ENCODE results near the gene CDH22.

CDH22 gene

DNA sequence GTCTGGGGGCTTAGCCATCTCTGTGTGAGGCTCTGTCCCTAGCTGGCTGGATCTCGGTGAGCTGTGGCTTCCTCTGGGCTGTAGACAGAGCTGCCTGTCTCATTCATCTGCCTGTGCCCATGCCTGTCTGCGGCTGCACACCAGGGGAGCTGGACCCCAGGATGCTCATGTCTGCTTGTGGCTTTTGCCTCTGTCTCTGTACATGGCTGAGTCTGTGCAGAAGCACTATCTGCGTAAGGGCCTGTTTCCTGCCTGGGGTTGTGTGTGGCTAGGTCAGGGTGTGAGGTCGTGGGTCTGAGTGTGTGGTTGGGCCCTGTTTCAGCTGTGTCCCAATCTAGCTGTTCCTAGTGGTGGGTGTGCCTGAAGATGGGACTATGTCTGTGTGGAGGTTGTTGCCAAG, 68.2 kb downstream of the CDH22 start:
- H3K4me3 ChIP-seq (ENCODE audit: low read length): no peak overlapping the region
- no peak for DNase-seq (ENCODE audit: low read depth)
- TF ChIP-seq, protein P1, sequence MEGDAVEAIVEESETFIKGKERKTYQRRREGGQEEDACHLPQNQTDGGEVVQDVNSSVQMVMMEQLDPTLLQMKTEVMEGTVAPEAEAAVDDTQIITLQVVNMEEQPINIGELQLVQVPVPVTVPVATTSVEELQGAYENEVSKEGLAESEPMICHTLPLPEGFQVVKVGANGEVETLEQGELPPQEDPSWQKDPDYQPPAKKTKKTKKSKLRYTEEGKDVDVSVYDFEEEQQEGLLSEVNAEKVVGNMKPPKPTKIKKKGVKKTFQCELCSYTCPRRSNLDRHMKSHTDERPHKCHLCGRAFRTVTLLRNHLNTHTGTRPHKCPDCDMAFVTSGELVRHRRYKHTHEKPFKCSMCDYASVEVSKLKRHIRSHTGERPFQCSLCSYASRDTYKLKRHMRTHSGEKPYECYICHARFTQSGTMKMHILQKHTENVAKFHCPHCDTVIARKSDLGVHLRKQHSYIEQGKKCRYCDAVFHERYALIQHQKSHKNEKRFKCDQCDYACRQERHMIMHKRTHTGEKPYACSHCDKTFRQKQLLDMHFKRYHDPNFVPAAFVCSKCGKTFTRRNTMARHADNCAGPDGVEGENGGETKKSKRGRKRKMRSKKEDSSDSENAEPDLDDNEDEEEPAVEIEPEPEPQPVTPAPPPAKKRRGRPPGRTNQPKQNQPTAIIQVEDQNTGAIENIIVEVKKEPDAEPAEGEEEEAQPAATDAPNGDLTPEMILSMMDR (conservative IDR thresholded peaks at IDR 0.05; ENCODE audit: low read depth, low read length): no peak

DNA sequence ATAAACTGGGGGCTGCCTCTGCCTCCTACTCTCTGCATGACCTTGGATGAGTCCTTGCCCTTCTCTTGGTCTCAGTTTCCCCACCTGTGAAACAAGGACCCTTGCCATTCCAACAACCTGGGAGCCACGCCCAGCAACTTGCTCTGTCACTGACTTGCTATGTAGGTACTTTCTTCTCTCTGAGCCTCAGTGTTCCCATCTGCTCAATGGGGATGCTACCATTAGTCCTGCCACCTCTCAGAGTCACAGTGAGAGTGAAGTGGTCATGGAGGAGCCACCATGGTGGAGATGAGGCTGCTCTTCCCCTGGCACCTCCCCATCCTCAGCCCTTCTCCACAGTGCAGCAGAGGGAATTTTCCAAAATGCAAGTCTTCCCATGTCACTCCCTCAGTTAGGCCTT, 70.6 kb downstream of the CDH22 start:
- no peak overlapping the region for H3K4me3 ChIP-seq (ENCODE audit: low read length)
- TF ChIP-seq, protein P1 (conservative IDR thresholded peaks at IDR 0.05; ENCODE audit: low read depth, low read length): no peak
- no peak for DNase-seq (ENCODE audit: low read depth)

DNA sequence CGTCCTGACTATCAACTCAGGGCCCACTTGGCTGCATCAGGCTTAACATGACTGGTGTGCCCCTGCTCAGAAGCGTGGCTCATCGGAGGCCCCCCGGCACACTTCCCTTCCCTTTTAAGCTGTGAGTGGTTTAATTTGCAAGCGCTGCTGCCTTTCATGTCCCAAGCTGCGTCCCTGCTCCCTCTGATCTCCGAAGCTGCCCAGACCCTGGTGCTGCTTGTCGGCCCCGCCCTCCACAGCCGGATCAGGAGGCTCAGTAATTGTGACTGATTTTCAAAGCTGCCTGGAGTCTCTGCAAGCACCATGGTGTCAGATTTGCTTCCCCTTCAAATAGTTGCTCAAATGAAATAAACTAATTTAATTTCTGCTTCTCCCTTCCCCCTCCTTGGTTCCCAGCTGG, 71.1 kb downstream of the CDH22 start:
- DNase-seq (ENCODE audit: low read depth): no peak
- TF ChIP-seq, protein P1 (conservative IDR thresholded peaks at IDR 0.05; ENCODE audit: low read depth, low read length): no peak
- H3K4me3 ChIP-seq (ENCODE audit: low read length): no peak overlapping the region

DNA sequence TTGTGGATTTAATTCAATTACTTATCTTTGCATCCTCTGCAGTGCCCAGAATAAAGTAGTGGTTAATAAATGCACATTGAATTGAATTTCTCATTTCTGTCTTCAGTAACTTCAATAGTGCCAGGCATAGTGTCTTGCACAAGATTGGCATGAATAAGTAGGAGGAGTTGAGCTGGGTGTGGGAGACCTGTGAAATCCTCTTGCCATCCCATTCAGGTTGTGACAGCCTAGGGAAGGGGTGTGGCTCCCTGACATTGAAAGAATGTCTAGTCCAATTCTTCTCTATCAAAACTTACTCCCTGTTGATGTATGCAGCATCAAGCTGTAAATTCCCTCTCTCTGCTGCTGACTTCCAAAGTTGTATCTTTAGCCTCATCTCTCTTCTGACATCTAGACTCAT, 73.2 kb downstream of the CDH22 start:
- TF ChIP-seq, protein P1 (conservative IDR thresholded peaks at IDR 0.05; ENCODE audit: low read depth, low read length): no peak
- no peak overlapping the region for H3K4me3 ChIP-seq (ENCODE audit: low read length)
- DNase-seq (ENCODE audit: low read depth): no peak

DNA sequence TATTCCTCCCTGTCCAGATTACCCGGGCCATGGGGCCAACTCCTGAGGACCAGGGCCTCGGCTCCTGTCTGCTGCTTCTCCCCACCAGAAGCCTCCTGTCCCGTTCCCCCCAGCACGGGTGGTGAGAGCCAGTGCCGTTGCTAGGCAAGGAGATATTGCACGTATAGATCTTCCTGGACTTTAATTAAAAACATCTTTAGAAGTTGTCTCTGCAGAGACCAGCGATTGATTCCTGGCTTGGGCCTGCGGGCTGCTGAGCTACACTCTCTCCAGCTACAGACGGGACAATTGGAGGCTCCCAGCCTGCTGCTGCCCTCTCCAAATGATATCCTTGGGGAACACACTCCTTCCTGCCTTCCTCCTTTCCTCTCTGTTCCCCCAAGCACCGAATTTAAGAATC, 74.6 kb downstream of the CDH22 start:
- no peak overlapping the region for H3K4me3 ChIP-seq (ENCODE audit: low read length)
- TF ChIP-seq, protein P1 (conservative IDR thresholded peaks at IDR 0.05; ENCODE audit: low read depth, low read length): no peak
- DNase-seq (ENCODE audit: low read depth): no peak

DNA sequence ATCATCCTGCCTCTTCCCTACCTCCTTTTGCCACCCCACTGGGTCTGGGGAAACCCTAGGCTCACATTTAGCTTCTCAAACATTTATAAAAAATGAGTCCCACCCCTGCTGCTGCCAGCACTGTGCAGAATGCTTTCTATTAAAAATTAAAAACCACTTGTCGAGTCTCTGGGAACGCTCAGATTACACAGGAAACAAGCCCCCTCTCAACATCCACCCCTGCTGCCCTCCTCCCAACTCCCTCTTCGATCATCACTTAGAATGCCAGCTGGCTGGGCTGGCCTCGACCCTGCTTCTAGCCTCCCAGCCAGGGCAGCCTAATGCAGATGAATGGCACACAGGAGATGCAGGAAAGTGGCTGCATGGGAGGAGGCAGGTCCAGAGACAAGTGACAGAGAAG, 75.8 kb downstream of the CDH22 start:
- no peak for DNase-seq (ENCODE audit: low read depth)
- no peak overlapping the region for H3K4me3 ChIP-seq (ENCODE audit: low read length)
- TF ChIP-seq, protein P1 (conservative IDR thresholded peaks at IDR 0.05; ENCODE audit: low read depth, low read length): no peak

DNA sequence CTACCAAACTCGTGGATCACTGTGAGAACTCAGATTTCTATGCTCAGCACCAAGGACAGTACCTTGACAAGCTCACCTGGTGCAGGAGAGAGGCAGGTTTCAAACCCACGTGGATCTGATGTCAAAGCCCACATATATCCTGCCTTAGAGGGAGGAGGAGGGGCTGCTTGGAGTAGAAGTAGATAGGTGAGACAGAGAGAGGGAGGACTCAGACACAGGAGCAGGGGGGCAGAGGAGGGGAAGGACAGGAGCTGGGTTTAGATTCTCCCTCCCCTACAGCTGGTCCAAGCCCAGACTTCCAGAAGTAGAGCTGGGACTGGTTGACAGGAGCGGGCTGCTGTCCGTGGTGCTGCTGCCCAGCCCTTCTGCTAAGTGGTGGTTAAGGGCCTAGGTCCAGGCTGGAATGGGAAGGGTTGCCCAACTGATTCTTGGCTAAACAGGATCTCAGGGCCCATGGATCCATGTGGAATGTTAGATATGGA, 77.5 kb downstream of the CDH22 start:
- DNase-seq (ENCODE audit: low read depth): no peak
- TF ChIP-seq, protein P1 (conservative IDR thresholded peaks at IDR 0.05; ENCODE audit: low read depth, low read length): no peak
- H3K4me3 ChIP-seq (ENCODE audit: low read length): no peak overlapping the region
